Small intestine (tissue), 16 donors: Measurements from ENCODE around the gene UMODL1. TPM values are rescaled to one million over a fixed set of nuclear protein-coding genes. Genes with fewer than 3 reads are reported as not detected.

Experiments
- DNase-seq, 2 donors: peaks; one replicate each; pipeline versions ENCODE4 v3.0.0 to v3.0.0-alpha.2; 2013
- FAIRE-seq: peaks from 2 replicates; lab custom pipeline; 2012; peaks lifted over from hg19 to GRCh38; lab: Jason Lieb, UNC
- H3K27ac ChIP-seq, 3 donors: one replicate each; pipeline ENCODE4 v1.5.1; 2013; ENCODE audit warnings: low read length in 2 of 3, mild to moderate bottlenecking in 2 of 3, control low read depth in 1 of 3, inconsistent platforms in 1 of 3, low read depth in 1 of 3, moderate library complexity in 1 of 3
- H3K27me3 ChIP-seq, 3 donors: one replicate each; pipeline ENCODE4 v1.6.1; 2013; ENCODE audit warnings: low read length in 3 of 3, inconsistent platforms in 1 of 3; ENCODE audit not compliant: control insufficient read depth in 3 of 3, insufficient read depth in 3 of 3
- H3K36me3 ChIP-seq, 3 donors: one replicate each; pipeline ENCODE4 v1.6.1; 2013; ENCODE audit warnings: low read length in 3 of 3, inconsistent platforms in 1 of 3, low read depth in 1 of 3, mild to moderate bottlenecking in 1 of 3, moderate library complexity in 1 of 3; ENCODE audit not compliant: control insufficient read depth in 3 of 3, insufficient read depth in 2 of 3
- H3K4me1 ChIP-seq, 3 donors: one replicate each; pipeline ENCODE4 v1.6.1; 2013; ENCODE audit warnings: low read length in 2 of 3, inconsistent platforms in 1 of 3, low read depth in 1 of 3, mild to moderate bottlenecking in 1 of 3, moderate library complexity in 1 of 3; ENCODE audit not compliant: control insufficient read depth in 3 of 3, insufficient read depth in 2 of 3
- H3K4me3 ChIP-seq, 3 donors: one replicate each; pipeline ENCODE4 v1.5.1; 2013; ENCODE audit warnings: low read length in 3 of 3, control low read depth in 1 of 3, inconsistent platforms in 1 of 3, low read depth in 1 of 3, mild to moderate bottlenecking in 1 of 3, moderate library complexity in 1 of 3
- H3K9me3 ChIP-seq, 2 donors: one replicate each; pipeline ENCODE4 v1.6.1; 2013; ENCODE audit warnings: low read depth in 1 of 2, low read length in 1 of 2; ENCODE audit not compliant: control insufficient read depth in 2 of 2, insufficient read depth in 1 of 2
- WGBS, 3 donors: extraction: QIAGEN DNeasy Blood & Tissue Kit; methylation state at CpG; one replicate each; pipeline ENCODE4 v1.1.7; 2013; 5-methylcytosine and 5-hydroxymethylcytosine counted together
- long read RNA-seq, 10 donors: transcript quantifications; one replicate each; lab custom pipeline, GENCODE V29; 2026
- polyA plus RNA-seq, 4 donors: library from polyadenylated mRNA; stranded (reverse) in 3 of 4; unstranded in 1 of 4; fragments of 200-250 nt in 3 of 4; fragments of 120-200 nt in 1 of 4; gene quantifications; one replicate each; pipeline versions ENCODE4 v1.2.1 to v1.2.3, GENCODE V29; 2013
- donor health status: healthy with polysubstance abuse.
- donor health status: control.
- donor health status: control.
- donor health status: Bipolar disorder and iron deficiency.
- donor health status: healthy.

Gene UMODL1, protein sequence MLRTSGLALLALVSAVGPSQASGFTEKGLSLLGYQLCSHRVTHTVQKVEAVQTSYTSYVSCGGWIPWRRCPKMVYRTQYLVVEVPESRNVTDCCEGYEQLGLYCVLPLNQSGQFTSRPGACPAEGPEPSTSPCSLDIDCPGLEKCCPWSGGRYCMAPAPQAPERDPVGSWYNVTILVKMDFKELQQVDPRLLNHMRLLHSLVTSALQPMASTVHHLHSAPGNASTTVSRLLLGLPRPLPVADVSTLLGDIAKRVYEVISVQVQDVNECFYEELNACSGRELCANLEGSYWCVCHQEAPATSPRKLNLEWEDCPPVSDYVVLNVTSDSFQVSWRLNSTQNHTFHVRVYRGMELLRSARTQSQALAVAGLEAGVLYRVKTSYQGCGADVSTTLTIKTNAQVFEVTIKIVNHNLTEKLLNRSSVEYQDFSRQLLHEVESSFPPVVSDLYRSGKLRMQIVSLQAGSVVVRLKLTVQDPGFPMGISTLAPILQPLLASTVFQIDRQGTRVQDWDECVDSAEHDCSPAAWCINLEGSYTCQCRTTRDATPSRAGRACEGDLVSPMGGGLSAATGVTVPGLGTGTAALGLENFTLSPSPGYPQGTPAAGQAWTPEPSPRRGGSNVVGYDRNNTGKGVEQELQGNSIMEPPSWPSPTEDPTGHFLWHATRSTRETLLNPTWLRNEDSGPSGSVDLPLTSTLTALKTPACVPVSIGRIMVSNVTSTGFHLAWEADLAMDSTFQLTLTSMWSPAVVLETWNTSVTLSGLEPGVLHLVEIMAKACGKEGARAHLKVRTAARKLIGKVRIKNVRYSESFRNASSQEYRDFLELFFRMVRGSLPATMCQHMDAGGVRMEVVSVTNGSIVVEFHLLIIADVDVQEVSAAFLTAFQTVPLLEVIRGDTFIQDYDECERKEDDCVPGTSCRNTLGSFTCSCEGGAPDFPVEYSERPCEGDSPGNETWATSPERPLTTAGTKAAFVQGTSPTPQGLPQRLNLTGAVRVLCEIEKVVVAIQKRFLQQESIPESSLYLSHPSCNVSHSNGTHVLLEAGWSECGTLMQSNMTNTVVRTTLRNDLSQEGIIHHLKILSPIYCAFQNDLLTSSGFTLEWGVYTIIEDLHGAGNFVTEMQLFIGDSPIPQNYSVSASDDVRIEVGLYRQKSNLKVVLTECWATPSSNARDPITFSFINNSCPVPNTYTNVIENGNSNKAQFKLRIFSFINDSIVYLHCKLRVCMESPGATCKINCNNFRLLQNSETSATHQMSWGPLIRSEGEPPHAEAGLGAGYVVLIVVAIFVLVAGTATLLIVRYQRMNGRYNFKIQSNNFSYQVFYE
- polyA plus RNA-seq: under 1 TPM in 3 of 4 donors, not detected in 1; 0.43 to 0.67 (median 0.44) TPM
- long read RNA-seq, donor 1: 0 reads
- long read RNA-seq, donor 2: 0 reads
- long read RNA-seq, donor 3: 0 reads
- long read RNA-seq, donor 4: 0 reads
- long read RNA-seq, donor 5: 0 reads
- long read RNA-seq, donor 6: 0 reads
- long read RNA-seq, donor 7: 0 reads
- long read RNA-seq, donor 8: 0 reads
- long read RNA-seq, donor 9: 0 reads
- long read RNA-seq, donor 10: 0 reads

DNA sequence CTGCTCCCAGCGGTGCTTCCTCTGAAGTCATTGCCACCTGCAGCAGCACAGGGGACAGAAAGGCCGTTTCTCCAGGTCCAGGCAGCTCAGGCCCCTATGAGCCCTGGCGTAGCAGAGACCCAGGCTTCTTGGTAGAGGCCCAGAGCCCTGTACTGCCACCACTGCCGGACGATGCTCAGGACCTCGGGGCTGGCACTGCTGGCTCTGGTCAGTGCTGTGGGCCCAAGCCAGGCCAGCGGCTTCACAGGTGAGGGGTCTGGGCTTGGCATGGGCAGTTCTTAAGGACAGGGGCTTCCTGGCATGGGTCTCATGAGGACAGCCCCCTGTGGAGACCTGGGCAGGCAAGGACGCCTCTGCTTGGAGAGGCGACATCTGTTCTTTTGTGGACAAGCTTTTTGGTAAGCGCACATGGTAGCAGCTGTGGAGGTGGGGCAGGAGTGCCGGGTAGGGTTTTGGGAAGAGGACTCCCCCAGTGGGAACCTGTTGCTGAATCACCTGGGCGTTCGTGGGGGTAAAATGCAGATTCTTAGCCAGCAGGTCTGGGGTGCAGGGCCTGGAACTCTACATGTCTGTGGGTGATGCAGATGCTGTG is at the start of gene UMODL1:
TSS of gene UMODL1 (plus strand) at position 172 of the 592 bp plus-strand sequence. CDS start at position 172, 0 bp downstream.
- WGBS, 3 donors: 88 to 91% (median 90%) methylated on average over 13 of the region's 13 CpGs
- Histone ChIP-seq H3K9me3 (no peaks in the 10 kb centered on the region), H3K4me1 (no peaks in the 10 kb centered on the region), H3K36me3 (no peaks in the 10 kb centered on the region), H3K4me3 (no peak within 1 kb of the TSS), H3K27me3 (no peaks in the 10 kb centered on the region), H3K27ac (no peak within 1 kb of the TSS)
- DNase-seq (no peak), FAIRE-seq (no peak)

DNA sequence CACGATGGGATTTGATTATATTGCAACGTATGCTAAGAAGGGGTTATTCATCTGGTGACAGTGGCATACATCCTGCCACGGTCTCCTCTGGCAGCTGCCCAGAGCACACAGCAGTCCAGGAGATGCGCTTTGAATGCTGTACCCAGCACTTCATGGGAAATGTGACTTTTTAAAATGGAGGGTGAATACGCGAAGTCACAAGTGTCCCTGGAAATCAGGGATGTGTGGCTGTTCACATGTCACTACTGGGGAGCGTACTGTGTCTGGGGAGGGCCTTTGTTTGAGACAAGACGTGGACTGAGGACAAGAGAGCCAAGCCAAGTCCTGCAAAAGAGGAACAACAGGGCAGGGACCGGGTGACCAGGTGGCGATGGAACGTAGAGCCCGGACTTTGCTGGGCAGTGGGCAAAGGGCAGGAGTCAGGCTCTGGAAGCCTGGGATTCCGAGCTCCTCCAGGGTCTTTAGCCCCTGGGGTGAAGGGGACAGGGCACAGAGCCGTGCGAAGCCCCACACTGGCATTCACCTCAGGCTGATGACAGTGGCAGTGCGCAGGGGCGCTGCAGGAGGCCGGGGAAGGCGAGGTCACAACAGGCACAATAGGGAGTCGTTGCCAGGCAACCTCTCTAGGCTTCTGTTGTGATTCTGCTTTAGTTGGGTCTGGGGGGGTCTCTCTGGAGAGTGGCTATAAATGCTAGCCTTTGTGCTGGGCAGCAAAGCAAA is 49.6 kb upstream of the UMODL1 start:
- Histone ChIP-seq H3K36me3 (no peaks in the 10 kb centered on the region), H3K9me3 (no peaks in the 10 kb centered on the region), H3K4me3 (no peak overlapping the region), H3K27ac (no peak overlapping the region), H3K4me1 (no peaks in the 10 kb centered on the region), H3K27me3 (no peaks in the 10 kb centered on the region)
- 47 to 72% (median 65%) methylated on average over 20 of the region's 20 CpGs for WGBS, 3 donors
- FAIRE-seq: no peak
- DNase-seq: peak in 1 of 2 donors; percentile 42

DNA sequence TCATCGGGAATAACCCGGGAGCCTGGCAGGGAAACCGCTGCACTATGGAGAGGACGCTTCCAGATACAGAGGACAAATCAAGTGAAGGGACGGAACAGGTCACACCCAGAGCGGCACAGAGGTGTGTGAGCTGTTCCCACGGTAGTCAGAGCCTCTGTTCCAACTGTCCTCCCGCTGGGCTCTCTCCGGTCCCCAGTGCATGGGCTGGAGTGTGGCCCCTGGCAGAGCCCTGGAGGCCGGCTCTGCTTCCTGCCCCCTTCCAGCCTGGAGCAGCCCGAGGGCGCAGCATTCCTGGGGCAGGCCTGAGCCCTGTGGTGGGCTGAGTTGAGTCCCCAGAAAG is 49.1 kb upstream of the UMODL1 start:
- FAIRE-seq (no peak), DNase-seq (no peak)
- Histone ChIP-seq H3K27me3 (no peaks in the 10 kb centered on the region), H3K4me3 (no peak overlapping the region), H3K27ac (no peak overlapping the region), H3K36me3 (no peaks in the 10 kb centered on the region), H3K9me3 (no peaks in the 10 kb centered on the region), H3K4me1 (no peaks in the 10 kb centered on the region)
- 42 to 73% (median 54%) methylated on average over 12 of the region's 12 CpGs for WGBS, 3 donors

DNA sequence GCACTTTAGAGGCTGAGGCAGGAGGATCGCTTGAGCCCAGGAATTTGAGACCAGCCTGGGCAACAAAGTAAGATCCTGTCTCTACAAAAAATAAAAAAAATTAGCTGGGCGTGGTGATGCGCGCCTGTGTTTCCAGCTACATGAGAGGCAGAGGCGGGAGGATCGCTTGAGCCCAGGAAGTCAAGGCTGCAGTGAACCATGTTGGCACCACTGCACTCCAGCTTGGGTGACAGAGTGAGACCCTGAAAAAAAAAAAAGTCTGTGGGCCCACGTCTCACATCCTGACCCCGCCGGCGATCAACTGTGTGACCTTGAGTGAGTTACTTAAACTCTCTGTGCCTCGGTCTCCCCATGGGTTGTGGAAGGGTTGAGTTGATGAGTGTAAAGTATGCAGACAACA is 48.2 kb upstream of the UMODL1 start:
- H3K4me1 ChIP-seq: no peaks in the 10 kb centered on the region
- no peak overlapping the region for H3K27ac ChIP-seq
- DNase-seq (no peak), FAIRE-seq (no peak)
- no peaks in the 10 kb centered on the region for H3K36me3 ChIP-seq
- no peaks in the 10 kb centered on the region for H3K27me3 ChIP-seq
- H3K9me3 ChIP-seq: no peaks in the 10 kb centered on the region
- no peak overlapping the region for H3K4me3 ChIP-seq
- WGBS, 3 donors: 94 to 97% (median 97%) methylated on average over 11 of the region's 11 CpGs

DNA sequence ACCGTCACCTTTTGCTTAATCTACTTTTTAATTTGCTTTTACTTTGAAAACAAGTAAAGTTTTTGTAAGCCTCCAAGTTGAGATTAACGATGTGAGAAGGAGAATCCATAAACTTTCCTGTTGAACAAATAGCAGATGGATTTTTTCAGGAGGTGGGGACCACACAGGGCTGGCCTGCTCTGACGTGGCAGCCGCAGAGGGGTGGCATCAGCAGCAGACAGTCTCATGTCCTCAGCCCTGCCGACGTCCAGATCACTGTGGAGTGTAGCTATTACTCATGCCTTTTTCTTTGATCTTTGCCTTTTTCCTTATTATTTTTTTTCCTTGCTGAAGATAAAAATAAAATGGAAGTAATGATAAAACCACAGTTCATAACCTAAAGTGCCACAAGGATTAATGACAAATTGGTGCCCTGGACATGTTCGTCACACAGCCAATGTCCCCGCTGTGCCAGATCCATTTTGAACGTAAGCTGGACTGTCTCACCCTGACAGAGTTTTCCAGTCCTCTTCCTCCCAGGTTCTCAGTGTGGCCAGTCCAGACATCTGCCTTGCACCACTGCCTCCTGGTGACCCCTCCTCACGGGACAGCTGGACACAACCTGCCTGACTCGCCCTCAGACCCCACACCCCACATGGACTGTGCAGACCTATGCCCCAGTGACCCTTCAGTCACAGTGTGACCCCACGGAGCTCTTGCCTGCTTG is 45.6 kb upstream of the UMODL1 start:
- FAIRE-seq: no peak
- Histone ChIP-seq H3K27ac (peak overlapping the region in 1 of 3 donors; percentile 1), H3K4me1 (peaks cover 0 to 6% (median 0%) of the 10 kb centered on the region in 3 donors), H3K9me3 (no peaks in the 10 kb centered on the region), H3K27me3 (no peaks in the 10 kb centered on the region), H3K36me3 (no peaks in the 10 kb centered on the region), H3K4me3 (no peak overlapping the region)
- 63 to 68% (median 67%) methylated on average over 12 of the region's 12 CpGs for WGBS, 3 donors
- DNase-seq: no peak

DNA sequence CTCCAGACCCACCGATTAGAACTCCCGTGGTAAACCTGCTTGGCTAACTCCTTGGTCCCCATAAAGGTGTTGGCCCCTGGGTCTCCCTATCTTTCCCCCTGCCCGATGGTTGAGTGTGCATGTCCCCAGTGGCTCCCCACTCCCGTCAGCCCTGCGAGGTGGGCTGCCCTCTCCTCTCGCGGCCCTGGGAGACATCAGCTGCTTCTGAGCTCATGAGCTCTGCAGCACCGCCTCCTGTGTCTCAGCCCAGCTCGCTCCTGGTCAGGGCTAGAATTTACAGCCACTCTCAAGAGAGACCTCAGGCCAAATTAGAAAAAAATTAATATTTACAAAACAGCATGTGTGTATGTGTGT is 45.1 kb upstream of the UMODL1 start:
- Histone ChIP-seq H3K36me3 (no peaks in the 10 kb centered on the region), H3K4me1 (peaks cover 0 to 6% (median 0%) of the 10 kb centered on the region in 3 donors), H3K27me3 (no peaks in the 10 kb centered on the region), H3K4me3 (no peak overlapping the region), H3K9me3 (no peaks in the 10 kb centered on the region), H3K27ac (no peak overlapping the region)
- DNase-seq (no peak), FAIRE-seq (no peak)
- 80 to 94% (median 89%) methylated on average over 9 of the region's 9 CpGs for WGBS, 3 donors
